A549 (cell line): ENCODE measurements around the gene SAMMSON.

Experiments
- CTCF ChIP-seq: fragments of >200 bp; sonication (Bioruptor Twin); formaldehyde crosslinking; IDR thresholded peaks from 3 replicates; pipeline ENCODE4 v1.5.1; 2016
- NPAS2 ChIP-seq: fragments of 250-450 bp; sonication (Bioruptor Pico); IDR thresholded peaks from 2 replicates; pipeline ENCODE4 v1.8.0; 2022; ENCODE audit warnings: mild to moderate bottlenecking, moderate library complexity, borderline replicate concordance
- RAD21 ChIP-seq, 2 experiments: fragments of >200 bp in 1 of 2; sonication (Bioruptor Twin) in 1 of 2; formaldehyde crosslinking in 1 of 2; IDR thresholded peaks in 1 of 2; conservative IDR thresholded peaks in 1 of 2; 2 replicates in 1 of 2; 3 replicates in 1 of 2; pipeline ENCODE4 v1.6.1; 2012 to 2018; ENCODE audit warnings: inconsistent platforms in 1 of 2
- REST ChIP-seq: fragments of 200-600 bp; sonication (generic); IDR thresholded peaks from 2 replicates; pipeline ENCODE4 v1.6.1; 2016; ENCODE audit warnings: antibody characterized with exemption, mild to moderate bottlenecking, moderate library complexity

- TF ChIP-seq NPAS2: no peak
- no peak for TF ChIP-seq CTCF
- no peak for TF ChIP-seq REST
- TF ChIP-seq RAD21 (conservative IDR thresholded peaks at IDR 0.05 in 1 of 2, IDR thresholded peaks at IDR 0.05 in 1 of 2): no peak
Measured at GRCh38 chr3:70085613-70086012, 86.1 kb downstream of the SAMMSON start.
